ENCODE measurements around the gene NELFA.
A peak's percentile ranks its signal among the peaks of the same experiment; 100 is the strongest.

The NELFA gene

DNA sequence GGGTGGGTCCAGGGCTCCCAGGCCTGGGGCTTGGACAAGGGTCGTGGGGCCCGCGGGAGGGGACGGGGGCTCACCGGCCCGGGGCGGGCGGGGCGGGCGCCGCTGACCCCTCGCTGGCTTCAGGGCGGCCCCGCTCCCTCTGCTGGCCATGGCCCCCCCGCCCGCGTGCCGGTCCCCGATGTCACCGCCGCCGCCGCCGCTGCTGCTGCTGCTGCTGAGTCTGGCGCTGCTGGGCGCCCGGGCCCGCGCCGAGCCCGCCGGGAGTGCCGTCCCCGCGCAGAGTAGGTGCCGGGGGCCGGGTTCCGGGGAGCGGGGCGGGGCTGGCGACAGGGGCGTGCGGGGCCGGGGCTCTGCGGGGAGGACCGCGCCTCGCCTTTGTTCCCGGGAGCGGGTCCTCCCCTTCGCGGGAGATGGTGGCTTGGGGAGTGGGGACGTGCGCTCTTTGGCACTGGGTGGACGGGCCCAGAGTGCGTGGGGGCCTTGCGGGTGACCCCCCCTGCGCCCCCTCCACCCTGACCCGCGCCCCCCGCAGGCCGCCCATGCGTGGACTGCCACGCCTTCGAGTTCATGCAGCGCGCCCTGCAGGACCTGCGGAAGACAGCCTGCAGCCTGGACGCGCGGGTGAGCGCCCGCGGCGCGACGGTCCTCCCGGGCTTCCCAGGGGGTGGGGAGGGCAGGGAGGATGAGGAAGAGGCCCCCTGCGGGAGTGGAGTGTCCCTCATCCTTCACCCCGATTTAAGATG lies 33.6 kb upstream of the NELFA start:
- ATAC-seq: peak; percentile 12
- TF ChIP-seq TOX (CRISPR knock-in tag; IDR thresholded peaks at IDR 0.05; ENCODE audit: borderline replicate concordance): no peak
- TF ChIP-seq POU6F1 (CRISPR knock-in tag; IDR thresholded peaks at IDR 0.05; ENCODE audit: borderline replicate concordance, low read depth): no peak
- TF ChIP-seq PPARA (CRISPR knock-in tag; IDR thresholded peaks at IDR 0.05; ENCODE audit: borderline replicate concordance): no peak
- TF ChIP-seq ZC3H10 (CRISPR knock-in tag; IDR thresholded peaks at IDR 0.05): no peak
- no peak for TF ChIP-seq ZFP3 (CRISPR knock-in tag; IDR thresholded peaks at IDR 0.05)
- no peak for TF ChIP-seq OSR1 (CRISPR knock-in tag; IDR thresholded peaks at IDR 0.05)

DNA sequence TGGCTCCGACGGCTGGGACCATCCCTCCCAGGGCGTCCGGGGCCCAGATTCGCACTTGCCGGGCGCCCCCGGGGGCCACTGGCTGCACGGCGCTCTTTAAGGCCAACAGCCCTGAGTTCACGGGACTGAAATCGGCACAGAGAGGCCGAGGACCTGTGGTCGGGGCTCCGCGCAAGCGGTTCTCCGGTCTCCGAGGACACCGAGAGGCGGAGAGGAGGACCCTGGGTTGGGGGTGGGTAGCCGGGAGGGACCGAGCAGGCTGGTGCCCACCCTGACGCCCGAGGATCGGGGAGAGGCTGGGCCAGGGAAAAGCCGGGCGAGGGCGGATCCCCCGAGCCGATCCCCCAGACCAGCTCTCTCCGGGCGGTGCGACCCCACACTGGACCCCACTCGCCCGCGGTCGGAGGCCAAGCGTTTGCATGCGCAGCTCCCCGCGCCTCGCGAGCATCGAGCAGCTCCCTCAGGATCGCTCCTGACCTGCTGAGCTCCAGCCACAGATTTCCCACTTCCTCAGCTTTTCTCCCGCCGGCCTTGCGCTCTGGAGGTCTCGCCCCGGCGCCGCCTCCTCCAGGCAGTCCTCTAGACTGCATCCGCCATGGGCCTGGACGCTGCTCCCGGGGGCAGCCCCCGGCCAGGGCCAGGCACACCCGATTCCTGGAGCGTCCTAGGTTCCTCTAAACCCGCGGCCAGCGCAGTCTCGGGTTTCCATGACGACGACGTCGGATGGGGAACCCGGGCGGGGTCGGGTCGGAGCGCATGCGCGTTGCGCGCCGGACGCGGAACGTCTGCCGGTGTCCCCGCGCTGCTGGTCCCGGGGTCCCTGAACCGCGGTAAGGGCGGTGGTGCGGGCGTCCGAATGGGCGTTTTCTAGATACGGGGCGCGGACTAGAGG lies 32.7 kb upstream of the NELFA start:
- TF ChIP-seq, protein P1, sequence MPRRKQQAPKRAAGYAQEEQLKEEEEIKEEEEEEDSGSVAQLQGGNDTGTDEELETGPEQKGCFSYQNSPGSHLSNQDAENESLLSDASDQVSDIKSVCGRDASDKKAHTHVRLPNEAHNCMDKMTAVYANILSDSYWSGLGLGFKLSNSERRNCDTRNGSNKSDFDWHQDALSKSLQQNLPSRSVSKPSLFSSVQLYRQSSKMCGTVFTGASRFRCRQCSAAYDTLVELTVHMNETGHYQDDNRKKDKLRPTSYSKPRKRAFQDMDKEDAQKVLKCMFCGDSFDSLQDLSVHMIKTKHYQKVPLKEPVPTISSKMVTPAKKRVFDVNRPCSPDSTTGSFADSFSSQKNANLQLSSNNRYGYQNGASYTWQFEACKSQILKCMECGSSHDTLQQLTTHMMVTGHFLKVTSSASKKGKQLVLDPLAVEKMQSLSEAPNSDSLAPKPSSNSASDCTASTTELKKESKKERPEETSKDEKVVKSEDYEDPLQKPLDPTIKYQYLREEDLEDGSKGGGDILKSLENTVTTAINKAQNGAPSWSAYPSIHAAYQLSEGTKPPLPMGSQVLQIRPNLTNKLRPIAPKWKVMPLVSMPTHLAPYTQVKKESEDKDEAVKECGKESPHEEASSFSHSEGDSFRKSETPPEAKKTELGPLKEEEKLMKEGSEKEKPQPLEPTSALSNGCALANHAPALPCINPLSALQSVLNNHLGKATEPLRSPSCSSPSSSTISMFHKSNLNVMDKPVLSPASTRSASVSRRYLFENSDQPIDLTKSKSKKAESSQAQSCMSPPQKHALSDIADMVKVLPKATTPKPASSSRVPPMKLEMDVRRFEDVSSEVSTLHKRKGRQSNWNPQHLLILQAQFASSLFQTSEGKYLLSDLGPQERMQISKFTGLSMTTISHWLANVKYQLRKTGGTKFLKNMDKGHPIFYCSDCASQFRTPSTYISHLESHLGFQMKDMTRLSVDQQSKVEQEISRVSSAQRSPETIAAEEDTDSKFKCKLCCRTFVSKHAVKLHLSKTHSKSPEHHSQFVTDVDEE (CRISPR knock-in tag; IDR thresholded peaks at IDR 0.05): peak; percentile 36; the same call in 1 of the 2 replicates
- no peak for TF ChIP-seq ZFP30 (CRISPR knock-in tag; IDR thresholded peaks at IDR 0.05)
- no peak for TF ChIP-seq POU6F1 (CRISPR knock-in tag; IDR thresholded peaks at IDR 0.05; ENCODE audit: borderline replicate concordance, low read depth)
- TF ChIP-seq, protein P2, sequence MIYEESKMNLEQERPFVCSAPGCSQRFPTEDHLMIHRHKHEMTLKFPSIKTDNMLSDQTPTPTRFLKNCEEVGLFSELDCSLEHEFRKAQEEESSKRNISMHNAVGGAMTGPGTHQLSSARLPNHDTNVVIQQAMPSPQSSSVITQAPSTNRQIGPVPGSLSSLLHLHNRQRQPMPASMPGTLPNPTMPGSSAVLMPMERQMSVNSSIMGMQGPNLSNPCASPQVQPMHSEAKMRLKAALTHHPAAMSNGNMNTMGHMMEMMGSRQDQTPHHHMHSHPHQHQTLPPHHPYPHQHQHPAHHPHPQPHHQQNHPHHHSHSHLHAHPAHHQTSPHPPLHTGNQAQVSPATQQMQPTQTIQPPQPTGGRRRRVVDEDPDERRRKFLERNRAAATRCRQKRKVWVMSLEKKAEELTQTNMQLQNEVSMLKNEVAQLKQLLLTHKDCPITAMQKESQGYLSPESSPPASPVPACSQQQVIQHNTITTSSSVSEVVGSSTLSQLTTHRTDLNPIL (CRISPR knock-in tag; IDR thresholded peaks at IDR 0.05; ENCODE audit: low read depth): no peak
- no peak; the same call in 1 of the 2 replicates for TF ChIP-seq PATZ1 (CRISPR knock-in tag; IDR thresholded peaks at IDR 0.05; ENCODE audit: borderline replicate concordance)
- no peak for TF ChIP-seq BACH2 (CRISPR knock-in tag; IDR thresholded peaks at IDR 0.05; ENCODE audit: borderline replicate concordance)
- TF ChIP-seq ARNTL (CRISPR knock-in tag; IDR thresholded peaks at IDR 0.05; ENCODE audit: borderline replicate concordance, low read depth): no peak
- no peak for TF ChIP-seq ZFP3 (CRISPR knock-in tag; IDR thresholded peaks at IDR 0.05)
- TF ChIP-seq TOX (CRISPR knock-in tag; IDR thresholded peaks at IDR 0.05; ENCODE audit: borderline replicate concordance): no peak
- no peak for TF ChIP-seq ZC3H10 (CRISPR knock-in tag; IDR thresholded peaks at IDR 0.05)
- TF ChIP-seq GLIS3 (CRISPR knock-in tag; IDR thresholded peaks at IDR 0.05): no peak
- TF ChIP-seq CSRNP3 (CRISPR knock-in tag; IDR thresholded peaks at IDR 0.05): no peak
- 0 out of 2 replicates have a peak, but pooled peaks have one; percentile 59 for TF ChIP-seq CSDC2 (CRISPR knock-in tag; IDR thresholded peaks at IDR 0.05)
- TF ChIP-seq SNAI2 (CRISPR knock-in tag; IDR thresholded peaks at IDR 0.05): no peak
- TF ChIP-seq PPARA (CRISPR knock-in tag; IDR thresholded peaks at IDR 0.05; ENCODE audit: borderline replicate concordance): no peak
- TF ChIP-seq OSR1 (CRISPR knock-in tag; IDR thresholded peaks at IDR 0.05): no peak
- no peak for TF ChIP-seq ISL1 (CRISPR knock-in tag; IDR thresholded peaks at IDR 0.05)
- TF ChIP-seq ZNF565 (CRISPR knock-in tag; conservative IDR thresholded peaks at IDR 0.05; ENCODE audit: low read depth): no peak
- ATAC-seq: peak; percentile 74
